CD8-positive, alpha-beta memory T cell (primary cell): ENCODE data around the gene NTF3. TPM values are rescaled to one million over a fixed set of nuclear protein-coding genes. Genes with fewer than 3 reads are reported as not detected.

Experiments used
- CTCF ChIA-PET: fragments of 350-600 bp; sonication (Branson Sonifier 250); formaldehyde crosslinking; loops from one replicate; lab custom pipeline; 2021; ENCODE audit warnings: antibody characterized with exemption; lab: Charles Lee
- POLR2A ChIA-PET: fragments of 350-600 bp; sonication (Branson Sonifier 250); formaldehyde crosslinking; loops from one replicate; lab custom pipeline; 2021; ENCODE audit warnings: antibody characterized with exemption; lab: Charles Lee
- DNase-seq, 5 donors: peaks; one replicate each; pipeline versions ENCODE4 v3.0.0 to v3.0.0-alpha.2; 2020 to 2022; ENCODE audit warnings: mixed read lengths in 1 of 5
- H3K27ac ChIP-seq: one replicate; pipeline ENCODE4 v1.7.0; 2013; ENCODE audit warnings: low read depth, mild to moderate bottlenecking, low read length, moderate library complexity
- H3K27me3 ChIP-seq: 2 replicates; pipeline ENCODE4 v1.7.0; 2013; ENCODE audit warnings: low read length, mild to moderate bottlenecking; ENCODE audit not compliant: insufficient read depth, poor library complexity, severe bottlenecking
- H3K36me3 ChIP-seq: 2 replicates; pipeline ENCODE4 v1.7.0; 2013; ENCODE audit warnings: mild to moderate bottlenecking, low read length, moderate library complexity; ENCODE audit not compliant: insufficient read depth
- H3K4me1 ChIP-seq: 2 replicates; pipeline ENCODE4 v1.7.0; 2013; ENCODE audit warnings: mild to moderate bottlenecking, low read length, moderate library complexity; ENCODE audit not compliant: insufficient read depth
- H3K4me3 ChIP-seq: 2 replicates; pipeline ENCODE4 v1.7.0; 2013; ENCODE audit warnings: mild to moderate bottlenecking, low read length
- H3K9me3 ChIP-seq: 2 replicates; pipeline ENCODE4 v1.7.0; 2013; ENCODE audit warnings: mild to moderate bottlenecking, low read length
- H3K27ac Mint-ChIP-seq, 8 donors: one replicate each; pipeline ENCODE4 v1.8.0; 2020 to 2021; ENCODE audit warnings: mixed read lengths in 8 of 8, mild to moderate bottlenecking in 6 of 8, inconsistent platforms in 3 of 8, moderate library complexity in 3 of 8
- H3K27me3 Mint-ChIP-seq, 2 donors: one replicate each; pipeline ENCODE4 v1.8.0; 2020 to 2021; ENCODE audit warnings: mixed read lengths in 2 of 2, mild to moderate bottlenecking in 1 of 2, moderate library complexity in 1 of 2
- H3K36me3 Mint-ChIP-seq, 3 donors: one replicate each; pipeline ENCODE4 v1.8.0; 2020 to 2021; ENCODE audit warnings: mixed read lengths in 3 of 3, inconsistent platforms in 1 of 3, mild to moderate bottlenecking in 1 of 3
- H3K4me1 Mint-ChIP-seq, 3 donors: one replicate each; pipeline ENCODE4 v1.8.0; 2020 to 2021; ENCODE audit warnings: mixed read lengths in 3 of 3, inconsistent platforms in 1 of 3, mild to moderate bottlenecking in 1 of 3
- H3K4me3 Mint-ChIP-seq, 7 donors: one replicate each; pipeline ENCODE4 v1.8.0; 2020 to 2021; ENCODE audit warnings: mixed read lengths in 7 of 7, mild to moderate bottlenecking in 6 of 7, moderate library complexity in 4 of 7, inconsistent platforms in 2 of 7
- H3K9me3 Mint-ChIP-seq, 5 donors: one replicate each; pipeline ENCODE4 v1.8.0; 2020 to 2022; ENCODE audit warnings: mixed read lengths in 5 of 5, mild to moderate bottlenecking in 3 of 5, moderate library complexity in 2 of 5, inconsistent platforms in 1 of 5
- polyA plus RNA-seq: library from polyadenylated mRNA; unstranded; fragments of 300-500 nt; fragmentation: Illumina TruSeq; gene quantifications from one replicate; pipeline ENCODE4 v1.2.3, GENCODE V29; 2021
- total RNA-seq, 2 experiments: library from RNA; stranded (reverse); gene quantifications; one replicate each; pipeline ENCODE4 v1.2.3, GENCODE V29; 2021

Gene NTF3
- total and polyA plus RNA-seq, 3 experiments from 2014 or later = not detected

- no peak for DNase-seq
- peaks cover 2 to 18% of the 10 kb centered on the region in 2 donors for H3K27me3 Mint-ChIP-seq
- H3K9me3 ChIP-seq = no peaks in the 10 kb centered on the region
- no peaks in the 10 kb centered on the region for H3K4me1 Mint-ChIP-seq
- no peak overlapping the region for H3K27ac Mint-ChIP-seq
- POLR2A ChIA-PET = no interaction called here
- CTCF ChIA-PET = interaction anchor here (1.2 kb wide), 1 partner anchor 12 kb away, joined by 3 read pairs; no protein-coding TSS in a partner anchor
- no peak overlapping the region for H3K4me3 Mint-ChIP-seq
- H3K36me3 ChIP-seq = no peaks in the 10 kb centered on the region
- no peaks in the 10 kb centered on the region for H3K27me3 ChIP-seq
- no peak overlapping the region for H3K27ac ChIP-seq
- H3K4me3 ChIP-seq = no peak overlapping the region
- H3K9me3 Mint-ChIP-seq = peaks cover 0 to 4% (median 0%) of the 10 kb centered on the region in 5 donors
- H3K4me1 ChIP-seq = no peaks in the 10 kb centered on the region
- H3K36me3 Mint-ChIP-seq = no peaks in the 10 kb centered on the region
Observed at GRCh38 chr12:5509102-5509501, 77.2 kb downstream of the NTF3 start.

- H3K36me3 Mint-ChIP-seq = no peaks in the 10 kb centered on the region
- CTCF ChIA-PET = interaction anchor here (1.2 kb wide), 1 partner anchor 12 kb away, joined by 3 read pairs; no protein-coding TSS in a partner anchor
Observed at GRCh38 chr12:5509557-5509956, 77.6 kb downstream of the NTF3 start.

DNA sequence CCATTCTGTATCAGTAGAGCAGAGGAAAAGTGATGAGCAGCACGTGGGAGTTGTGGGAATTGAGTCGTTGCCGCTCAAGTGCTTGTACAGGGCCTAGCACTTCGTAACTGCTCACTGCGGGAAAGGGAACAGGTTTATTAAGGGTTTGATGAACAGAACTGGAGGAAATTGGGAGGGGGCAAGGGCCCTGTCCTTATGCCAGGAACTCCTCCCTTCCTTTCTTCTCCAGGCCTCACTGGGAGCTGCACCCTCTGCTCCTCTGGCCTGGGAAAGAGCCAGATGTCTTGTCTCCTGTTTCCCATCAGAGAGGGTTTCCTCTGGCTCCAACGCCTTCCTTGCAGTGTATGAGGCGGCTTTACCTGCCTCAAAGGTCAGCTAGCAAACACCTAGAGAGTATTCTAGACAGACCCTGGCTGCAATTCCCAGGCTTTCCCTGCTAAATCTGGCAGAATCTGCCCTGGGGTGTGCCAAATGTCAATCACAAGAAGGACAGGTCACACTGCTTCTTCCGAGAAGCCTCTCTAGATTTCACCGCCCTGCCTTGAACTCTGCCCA lies 78.4 kb downstream of the NTF3 start:
- ChIA-PET POLR2A (no interaction called here), CTCF (interaction anchor here (1.2 kb wide), 1 partner anchor 13 kb away, joined by 3 read pairs; no protein-coding TSS in a partner anchor)
- H3K36me3 ChIP-seq = no peaks in the 10 kb centered on the region
- Mint-ChIP-seq H3K36me3 (no peaks in the 10 kb centered on the region), H3K27me3 (peaks cover 2 to 18% of the 10 kb centered on the region in 2 donors), H3K27ac (no peak overlapping the region), H3K4me3 (no peak overlapping the region), H3K4me1 (no peaks in the 10 kb centered on the region), H3K9me3 (peaks cover 0 to 4% (median 0%) of the 10 kb centered on the region in 5 donors)
- H3K27me3 ChIP-seq = no peaks in the 10 kb centered on the region
- no peaks in the 10 kb centered on the region for H3K4me1 ChIP-seq
- H3K27ac ChIP-seq = no peak overlapping the region
- H3K9me3 ChIP-seq = no peaks in the 10 kb centered on the region
- DNase-seq = no peak
- no peak overlapping the region for H3K4me3 ChIP-seq

More at GRCh38 chr12:5509557-5509956, 77.6 kb downstream of the NTF3 start:
- H3K9me3 ChIP-seq = no peaks in the 10 kb centered on the region
- H3K4me1 Mint-ChIP-seq = no peaks in the 10 kb centered on the region
- H3K36me3 ChIP-seq = no peaks in the 10 kb centered on the region
- H3K27me3 Mint-ChIP-seq = peaks cover 2 to 18% of the 10 kb centered on the region in 2 donors
- H3K27ac Mint-ChIP-seq = no peak overlapping the region
- no peak overlapping the region for H3K4me3 ChIP-seq
- peaks cover 0 to 4% (median 0%) of the 10 kb centered on the region in 5 donors for H3K9me3 Mint-ChIP-seq
- no peaks in the 10 kb centered on the region for H3K27me3 ChIP-seq
- no peak overlapping the region for H3K27ac ChIP-seq
- POLR2A ChIA-PET = no interaction called here
- no peak for DNase-seq
- no peaks in the 10 kb centered on the region for H3K4me1 ChIP-seq
- no peak overlapping the region for H3K4me3 Mint-ChIP-seq

GRCh38 chr12:5511256-5511643 lies 79.3 kb downstream of the NTF3 start:
- Histone ChIP-seq H3K9me3 (no peaks in the 10 kb centered on the region), H3K4me3 (no peak overlapping the region), H3K4me1 (no peaks in the 10 kb centered on the region), H3K27ac (no peak overlapping the region), H3K36me3 (no peaks in the 10 kb centered on the region), H3K27me3 (no peaks in the 10 kb centered on the region)
- Mint-ChIP-seq H3K27ac (no peak overlapping the region), H3K4me3 (no peak overlapping the region), H3K9me3 (peaks cover 0 to 4% (median 0%) of the 10 kb centered on the region in 5 donors), H3K36me3 (no peaks in the 10 kb centered on the region), H3K27me3 (peaks cover 2 to 18% of the 10 kb centered on the region in 2 donors), H3K4me1 (no peaks in the 10 kb centered on the region)
- DNase-seq = no peak
- CTCF ChIA-PET = no interaction called here
- POLR2A ChIA-PET = no interaction called here

- Mint-ChIP-seq H3K4me3 (no peak overlapping the region), H3K4me1 (no peaks in the 10 kb centered on the region), H3K27ac (no peak overlapping the region), H3K36me3 (no peaks in the 10 kb centered on the region), H3K9me3 (peaks cover 0 to 4% (median 0%) of the 10 kb centered on the region in 5 donors), H3K27me3 (peaks cover 2 to 18% of the 10 kb centered on the region in 2 donors)
- Histone ChIP-seq H3K27ac (no peak overlapping the region), H3K4me3 (no peak overlapping the region), H3K27me3 (no peaks in the 10 kb centered on the region), H3K9me3 (no peaks in the 10 kb centered on the region), H3K4me1 (no peaks in the 10 kb centered on the region), H3K36me3 (no peaks in the 10 kb centered on the region)
- ChIA-PET POLR2A (no interaction called here), CTCF (no interaction called here)
- DNase-seq = no peak
Observed at GRCh38 chr12:5511644-5512600, 80.0 kb downstream of the NTF3 start.

DNA sequence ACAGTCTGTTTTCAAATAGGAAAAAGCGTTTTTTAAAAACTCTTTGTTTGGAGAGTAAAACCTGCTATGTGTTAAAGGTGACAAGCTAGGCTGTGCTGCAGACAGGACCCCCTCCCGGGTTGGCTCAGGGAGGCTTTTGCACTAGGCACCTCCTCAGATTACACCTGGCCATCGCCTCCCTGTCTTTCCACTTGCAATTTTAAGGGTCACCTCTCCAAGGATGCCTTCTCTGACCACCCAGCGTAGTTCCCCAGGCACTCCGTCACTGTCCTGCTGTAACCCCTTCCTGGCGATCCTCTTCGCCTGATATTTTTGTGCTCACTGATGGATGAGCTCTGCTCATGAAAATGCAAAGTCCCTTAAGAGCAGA lies 80.7 kb downstream of the NTF3 start:
- H3K27ac ChIP-seq = no peak overlapping the region
- H3K36me3 Mint-ChIP-seq = no peaks in the 10 kb centered on the region

GRCh38 chr12:5513406-5513805 lies 81.5 kb downstream of the NTF3 start:
- Histone ChIP-seq H3K27ac (no peak overlapping the region), H3K36me3 (no peaks in the 10 kb centered on the region), H3K27me3 (no peaks in the 10 kb centered on the region), H3K4me3 (no peak overlapping the region), H3K9me3 (no peaks in the 10 kb centered on the region), H3K4me1 (no peaks in the 10 kb centered on the region)
- H3K27ac Mint-ChIP-seq = no peak overlapping the region
- CTCF ChIA-PET = no interaction called here
- POLR2A ChIA-PET = no interaction called here
- no peaks in the 10 kb centered on the region for H3K9me3 Mint-ChIP-seq
- no peak overlapping the region for H3K4me3 Mint-ChIP-seq
- DNase-seq = no peak
- no peaks in the 10 kb centered on the region for H3K36me3 Mint-ChIP-seq
- peaks cover 0 to 18% of the 10 kb centered on the region in 2 donors for H3K27me3 Mint-ChIP-seq
- no peaks in the 10 kb centered on the region for H3K4me1 Mint-ChIP-seq

More for the DNA sequence above, 80.7 kb downstream of the NTF3 start:
- no peaks in the 10 kb centered on the region for H3K9me3 ChIP-seq
- no peaks in the 10 kb centered on the region for H3K36me3 ChIP-seq
- H3K4me3 ChIP-seq = no peak overlapping the region
- CTCF ChIA-PET = no interaction called here
- Mint-ChIP-seq H3K27ac (no peak overlapping the region), H3K9me3 (peaks cover 0 to 4% (median 0%) of the 10 kb centered on the region in 5 donors), H3K4me3 (no peak overlapping the region), H3K27me3 (peaks cover 0 to 18% of the 10 kb centered on the region in 2 donors), H3K4me1 (no peaks in the 10 kb centered on the region)
- no peak for DNase-seq
- H3K27me3 ChIP-seq = no peaks in the 10 kb centered on the region
- POLR2A ChIA-PET = no interaction called here
- no peaks in the 10 kb centered on the region for H3K4me1 ChIP-seq

DNA sequence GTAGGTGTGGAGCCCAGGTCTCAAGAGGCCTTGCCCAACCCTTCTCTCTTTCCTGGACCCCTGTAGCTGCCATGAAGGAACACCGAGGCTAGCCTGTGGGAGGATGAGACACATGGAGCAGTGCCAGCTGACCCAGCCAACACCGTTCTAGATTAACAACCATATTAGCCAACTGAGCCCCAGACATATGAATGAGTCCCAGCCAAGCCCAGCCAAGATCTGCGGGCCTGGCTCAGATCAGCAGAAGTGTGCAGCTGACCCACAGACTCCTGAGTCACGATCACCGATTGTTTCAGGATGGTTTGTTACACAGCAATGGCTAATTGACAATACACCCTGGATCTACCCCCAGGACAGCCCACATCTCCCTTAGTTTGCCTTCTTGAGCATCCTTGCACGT lies 82.1 kb downstream of the NTF3 start:
- POLR2A ChIA-PET = no interaction called here
- H3K27me3 Mint-ChIP-seq = peaks cover 0 to 18% of the 10 kb centered on the region in 2 donors
- H3K4me1 ChIP-seq = no peaks in the 10 kb centered on the region

More for the DNA sequence above, 82.1 kb downstream of the NTF3 start:
- no peaks in the 10 kb centered on the region for H3K27me3 ChIP-seq
- no peak overlapping the region for H3K27ac ChIP-seq
- Mint-ChIP-seq H3K9me3 (no peaks in the 10 kb centered on the region), H3K4me1 (no peaks in the 10 kb centered on the region), H3K36me3 (no peaks in the 10 kb centered on the region), H3K4me3 (no peak overlapping the region), H3K27ac (no peak overlapping the region)
- H3K36me3 ChIP-seq = no peaks in the 10 kb centered on the region
- H3K4me3 ChIP-seq = no peak overlapping the region
- no peak for DNase-seq
- CTCF ChIA-PET = no interaction called here
- no peaks in the 10 kb centered on the region for H3K9me3 ChIP-seq
